COLO829 (cell line): ENCODE measurements around the gene TRAPPC5.

Experiments
- DNase-seq: peaks from one replicate; pipeline ENCODE4 v3.0.0; 2012; ENCODE audit warnings: low spot score

TRAPPC5 gene

DNA sequence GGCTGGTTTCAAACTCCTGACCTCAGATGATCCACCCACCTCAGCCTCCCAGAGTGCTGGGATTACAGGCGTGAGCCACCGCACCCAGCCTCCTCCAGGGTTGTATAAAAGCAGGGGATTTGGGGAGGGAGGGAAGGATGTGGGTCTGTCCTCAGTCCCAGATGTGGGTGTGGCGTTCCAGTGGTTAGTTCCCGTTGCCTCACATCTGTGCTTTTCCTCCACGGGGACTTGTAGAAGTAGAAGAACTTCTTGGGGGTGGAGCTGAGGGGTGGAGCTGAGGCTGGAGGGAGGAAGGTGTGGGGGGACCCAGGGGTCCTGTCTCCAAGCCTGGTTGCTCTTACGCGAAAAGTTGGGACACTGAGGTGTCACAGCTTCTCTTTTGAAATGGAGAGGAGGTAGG, 4.3 kb upstream of the TRAPPC5 start:
- no peak for DNase-seq

GRCh38 chr19:7676854-7677253, 3.8 kb upstream of the TRAPPC5 start, which contains the start of gene MCEMP1:
Gene MCEMP1 (plus strand): TSS chr19:7677090. CDS start chr19:7677121, 31 bp downstream.
- no peak for DNase-seq

GRCh38 chr19:7677669-7678311, 2.8 kb upstream of the TRAPPC5 start:
- no peak for DNase-seq

GRCh38 chr19:7678971-7679751, 1.5 kb upstream of the TRAPPC5 start:
- no peak for DNase-seq

DNA sequence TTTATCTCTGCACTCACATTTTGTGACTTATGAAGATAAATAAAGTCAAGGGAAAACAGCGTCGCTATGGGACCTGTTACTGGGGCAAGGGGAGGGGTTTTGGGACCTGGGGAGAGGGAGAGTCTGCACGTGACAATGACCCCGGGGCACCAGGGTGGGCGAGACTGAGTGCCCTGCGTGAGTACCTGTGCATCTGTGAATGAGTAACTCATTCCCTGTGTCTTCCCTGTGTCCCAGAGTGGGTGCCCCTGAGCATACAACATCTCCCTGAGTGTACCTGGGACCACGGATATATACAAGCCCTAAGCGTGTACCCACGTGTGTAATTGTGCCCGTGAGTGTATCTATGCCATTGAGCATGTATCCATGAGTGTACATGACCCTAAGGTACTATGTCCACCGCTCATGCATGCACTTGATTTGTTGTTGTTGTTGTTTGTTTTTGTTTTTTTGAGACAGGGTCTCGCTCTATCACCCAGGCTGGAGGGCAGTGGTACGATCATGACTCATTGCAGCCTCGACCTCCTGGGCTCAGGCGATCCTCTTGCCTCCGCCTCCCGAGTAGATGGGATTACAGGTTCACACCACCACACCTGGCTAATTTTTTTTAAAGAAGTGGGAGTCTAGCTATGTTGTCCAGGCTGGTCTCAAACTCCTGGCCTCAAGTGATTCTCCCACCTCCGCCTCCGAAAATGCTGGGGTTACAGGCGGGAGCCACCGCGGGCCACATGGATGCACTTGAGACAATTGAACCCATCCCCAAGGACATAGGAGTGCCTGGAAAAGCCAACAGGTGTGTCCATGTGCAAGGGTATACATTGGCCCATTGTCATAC, 645 bp upstream of the TRAPPC5 start:
- no peak for DNase-seq

- DNase-seq, result peak; percentile 62
Measured at GRCh38 chr19:7681340-7682174, 924 bp downstream of the TRAPPC5 start.

DNA sequence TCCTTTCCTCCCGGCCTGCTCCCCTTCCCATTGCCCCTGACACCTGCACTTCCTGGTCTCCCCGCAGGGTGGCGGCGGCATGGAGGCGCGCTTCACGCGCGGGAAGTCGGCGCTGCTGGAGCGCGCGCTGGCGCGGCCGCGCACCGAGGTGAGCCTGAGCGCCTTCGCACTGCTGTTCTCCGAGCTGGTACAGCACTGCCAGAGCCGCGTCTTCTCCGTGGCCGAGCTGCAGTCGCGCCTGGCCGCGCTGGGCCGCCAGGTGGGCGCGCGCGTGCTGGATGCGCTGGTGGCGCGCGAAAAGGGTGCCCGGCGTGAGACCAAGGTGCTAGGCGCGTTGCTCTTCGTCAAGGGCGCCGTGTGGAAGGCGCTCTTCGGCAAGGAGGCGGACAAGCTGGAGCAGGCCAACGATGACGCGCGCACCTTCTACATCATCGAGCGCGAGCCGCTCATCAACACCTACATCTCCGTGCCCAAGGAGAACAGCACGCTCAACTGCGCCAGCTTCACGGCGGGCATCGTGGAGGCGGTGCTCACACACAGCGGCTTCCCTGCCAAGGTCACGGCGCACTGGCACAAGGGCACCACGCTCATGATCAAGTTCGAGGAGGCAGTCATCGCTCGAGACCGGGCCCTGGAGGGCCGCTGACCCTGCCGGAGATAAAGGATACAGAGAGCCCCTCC, 1.7 kb downstream of the TRAPPC5 start:
- DNase-seq, result no peak

GRCh38 chr19:7685546-7686445, 5.2 kb downstream of the TRAPPC5 start:
- no peak for DNase-seq

DNA sequence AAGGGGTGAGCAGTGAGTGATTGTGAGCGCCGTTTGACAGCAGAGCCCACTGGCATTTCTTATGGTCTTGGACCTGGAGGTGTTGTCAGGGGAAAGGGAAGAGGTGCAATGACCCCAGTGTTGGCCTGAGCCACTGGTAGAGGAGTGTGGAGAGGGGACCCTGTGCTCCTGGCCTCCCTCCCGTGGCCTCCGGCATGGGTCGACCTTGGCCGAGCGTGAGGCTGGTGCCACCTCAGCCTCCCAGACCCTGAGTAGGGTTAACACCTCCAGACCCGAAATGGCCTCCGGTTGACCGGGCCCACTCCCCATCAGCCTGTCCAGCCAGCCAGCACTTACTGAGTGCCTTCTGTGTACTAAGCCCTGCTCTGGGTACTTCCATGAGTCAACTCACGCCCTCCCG, 6.5 kb downstream of the TRAPPC5 start:
- no peak for DNase-seq

DNA sequence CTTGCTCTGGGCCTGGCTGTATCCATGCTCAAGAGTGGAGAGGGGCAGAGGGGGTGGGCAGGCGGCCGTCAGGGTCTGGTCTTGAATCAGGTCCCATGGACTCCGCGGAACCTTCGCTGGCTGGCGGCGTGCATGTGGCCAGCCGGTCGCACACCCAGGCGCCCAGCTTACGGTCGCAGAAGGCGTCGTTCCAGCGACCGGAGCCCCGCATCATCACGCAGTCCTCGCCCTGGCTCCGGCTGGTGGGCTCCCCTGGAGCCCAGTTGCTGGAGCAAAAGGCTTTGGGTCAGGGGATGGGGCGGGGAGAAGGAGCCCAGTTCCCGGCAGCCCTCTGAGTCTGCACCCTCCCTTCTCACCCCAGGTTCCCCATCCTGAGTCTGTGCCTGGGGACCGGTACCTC, 8.5 kb downstream of the TRAPPC5 start:
- DNase-seq, result no peak

DNA sequence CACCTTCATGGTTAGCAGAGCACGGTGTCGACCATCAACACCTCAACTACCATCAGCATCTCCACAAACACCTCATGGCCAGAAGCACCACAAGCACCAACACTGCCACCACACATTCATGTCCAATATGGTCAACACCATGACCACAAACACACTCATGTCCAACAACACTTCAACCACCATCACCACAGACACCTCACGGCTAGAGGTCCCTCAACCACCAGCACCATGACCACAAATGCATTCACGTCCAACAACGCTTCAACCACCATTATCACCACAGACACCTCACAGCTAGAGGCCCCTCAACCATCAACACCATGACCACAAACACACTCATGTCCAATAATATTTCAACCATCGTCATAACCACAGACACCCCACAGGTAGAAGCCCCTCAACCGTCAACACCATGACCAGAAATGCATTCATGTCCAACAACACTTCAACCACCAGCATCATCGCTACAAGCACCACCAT, 10.2 kb downstream of the TRAPPC5 start:
- no peak for DNase-seq

GRCh38 chr19:7691497-7691896, 10.9 kb downstream of the TRAPPC5 start:
- DNase-seq, result no peak

DNA sequence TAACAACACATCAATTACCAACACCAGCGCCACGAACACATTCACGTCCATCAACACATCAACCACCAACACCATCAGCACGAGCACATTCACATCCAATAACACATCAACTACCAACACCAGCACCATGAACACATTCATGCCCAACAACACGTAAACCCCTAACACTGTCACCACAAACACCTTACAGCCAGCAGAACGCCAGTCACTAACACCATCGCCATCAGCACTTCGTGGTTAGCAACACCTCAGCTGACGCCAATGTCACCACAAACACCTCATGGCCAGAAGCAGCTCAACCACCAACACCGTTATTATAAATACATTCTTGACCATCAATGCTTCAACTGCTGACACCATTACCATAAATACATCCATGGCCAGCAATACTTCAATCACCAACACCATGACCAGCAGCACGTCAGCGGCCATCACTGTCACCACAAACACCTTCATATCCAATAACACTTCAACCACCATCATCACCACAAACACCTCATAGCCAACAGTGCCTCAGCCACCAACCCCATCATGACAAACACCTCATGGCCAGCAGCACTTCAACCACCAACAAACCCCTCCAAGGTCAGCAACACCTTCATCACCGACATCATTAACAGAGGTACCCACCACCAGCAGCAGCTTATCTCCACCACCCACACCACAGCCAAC, 11.9 kb downstream of the TRAPPC5 start:
- DNase-seq, result no peak

GRCh38 chr19:7694499-7694898, 13.9 kb downstream of the TRAPPC5 start:
- no peak for DNase-seq

- no peak for DNase-seq
Measured at GRCh38 chr19:7697721-7698287, 17.2 kb downstream of the TRAPPC5 start.

- DNase-seq, result no peak
Measured at GRCh38 chr19:7698583-7698982, 17.9 kb downstream of the TRAPPC5 start.

GRCh38 chr19:7699003-7699402, 18.4 kb downstream of the TRAPPC5 start:
- no peak for DNase-seq

- no peak for DNase-seq
Measured at GRCh38 chr19:7699417-7700401, 19.1 kb downstream of the TRAPPC5 start.
